H9 (cell line): Measurements from ENCODE around the gene KCNMB1. TPM values are rescaled to one million over a fixed set of nuclear protein-coding genes. Genes with fewer than 3 reads are reported as not detected.

Experiments used
- DNase-seq: peaks from one replicate; pipeline ENCODE4 v3.0.0-alpha.2; 2017
- H2AFZ ChIP-seq: one replicate; pipeline ENCODE4 v1.6.1; 2013; ENCODE audit warnings: mild to moderate bottlenecking, low read length, control low read depth, moderate library complexity
- H2AK5ac ChIP-seq: 2 replicates; pipeline ENCODE4 v1.6.1; 2013; ENCODE audit warnings: low read length, control low read depth, mixed read lengths; ENCODE audit not compliant: insufficient read length
- H2BK120ac ChIP-seq: one replicate; pipeline ENCODE4 v1.6.1; 2013; ENCODE audit warnings: low read depth, mild to moderate bottlenecking, low read length, control low read depth, inconsistent platforms; ENCODE audit not compliant: poor library complexity, severe bottlenecking
- H2BK12ac ChIP-seq: 2 replicates; pipeline ENCODE4 v1.6.1; 2013; ENCODE audit warnings: low read length, control low read depth, mixed read lengths, low read depth; ENCODE audit not compliant: insufficient read length
- H2BK15ac ChIP-seq: 2 replicates; pipeline ENCODE4 v1.6.1; 2013; ENCODE audit warnings: low read depth, low read length, control low read depth
- H2BK20ac ChIP-seq: one replicate; pipeline ENCODE4 v1.6.1; 2013; ENCODE audit warnings: low read depth, mild to moderate bottlenecking, low read length, control low read depth, inconsistent platforms; ENCODE audit not compliant: poor library complexity, severe bottlenecking
- H2BK5ac ChIP-seq: 2 replicates; pipeline ENCODE4 v1.6.1; 2013; ENCODE audit warnings: low read length, control low read depth, mixed read lengths; ENCODE audit not compliant: insufficient read length
- H3K14ac ChIP-seq: 2 replicates; pipeline ENCODE4 v1.6.1; 2013; ENCODE audit warnings: low read length, control low read depth; ENCODE audit not compliant: insufficient read depth
- H3K18ac ChIP-seq: 2 replicates; pipeline ENCODE4 v1.6.1; 2013; ENCODE audit warnings: low read depth, mild to moderate bottlenecking, mixed read lengths, low read length, control low read depth; ENCODE audit not compliant: insufficient read length
- H3K23ac ChIP-seq: 2 replicates; pipeline ENCODE4 v1.6.1; 2013; ENCODE audit warnings: low read length, control low read depth, mixed read lengths, low read depth; ENCODE audit not compliant: insufficient read length
- H3K23me2 ChIP-seq: 2 replicates; pipeline ENCODE4 v1.6.1; 2013; ENCODE audit warnings: low read depth, mild to moderate bottlenecking, mixed read lengths, low read length, control low read depth; ENCODE audit not compliant: insufficient read length, poor library complexity, severe bottlenecking
- H3K27ac ChIP-seq: 2 replicates; pipeline ENCODE4 v1.5.1; 2013; ENCODE audit warnings: low read length, control low read depth, mixed read lengths, low read depth; ENCODE audit not compliant: insufficient read length
- H3K27me3 ChIP-seq: 2 replicates; pipeline ENCODE4 v1.6.1; 2013; ENCODE audit warnings: low read length, control low read depth, inconsistent platforms; ENCODE audit not compliant: insufficient read depth
- H3K4ac ChIP-seq: 2 replicates; pipeline ENCODE4 v1.6.1; 2013; ENCODE audit warnings: low read depth, mild to moderate bottlenecking, control low read depth, inconsistent platforms, low read length, moderate library complexity
- H3K4me1 ChIP-seq: 2 replicates; pipeline ENCODE4 v1.6.1; 2013; ENCODE audit warnings: low read length, control low read depth, inconsistent platforms; ENCODE audit not compliant: insufficient read depth
- H3K4me2 ChIP-seq: 2 replicates; pipeline ENCODE4 v1.6.1; 2013; ENCODE audit warnings: low read length, control low read depth, mixed read lengths; ENCODE audit not compliant: insufficient read length, insufficient read depth
- H3K56ac ChIP-seq: 2 replicates; pipeline ENCODE4 v1.6.1; 2013; ENCODE audit warnings: low read depth, mild to moderate bottlenecking, mixed read lengths, low read length, control low read depth; ENCODE audit not compliant: insufficient read length
- H3K79me1 ChIP-seq: 2 replicates; pipeline ENCODE4 v1.6.1; 2013; ENCODE audit warnings: low read depth, mild to moderate bottlenecking, moderate library complexity, low read length, control low read depth, inconsistent platforms; ENCODE audit not compliant: insufficient read depth, poor library complexity, severe bottlenecking
- H3K79me2 ChIP-seq: 2 replicates; pipeline ENCODE4 v1.6.1; 2013; ENCODE audit warnings: low read length, control low read depth, inconsistent platforms; ENCODE audit not compliant: insufficient read depth
- H3K9ac ChIP-seq: 2 replicates; pipeline ENCODE4 v1.6.1; 2013; ENCODE audit warnings: low read length, control low read depth, mixed read lengths; ENCODE audit not compliant: insufficient read length; ENCODE audit errors: extremely low read depth
- H3K9me3 ChIP-seq: one replicate; pipeline ENCODE4 v1.6.1; 2013; ENCODE audit warnings: low read depth, low read length, inconsistent platforms; ENCODE audit not compliant: control insufficient read depth
- H3T11ph ChIP-seq: one replicate; pipeline ENCODE4 v1.6.1; 2013; ENCODE audit warnings: mild to moderate bottlenecking, low read length, control low read depth, inconsistent platforms
- H4K20me1 ChIP-seq: one replicate; pipeline ENCODE4 v1.6.1; 2013; ENCODE audit not compliant: control insufficient read depth, insufficient read length, insufficient read depth
- H4K5ac ChIP-seq: 2 replicates; pipeline ENCODE4 v1.6.1; 2013; ENCODE audit warnings: low read depth, mild to moderate bottlenecking, mixed read lengths, low read length, control low read depth; ENCODE audit not compliant: insufficient read length
- H4K8ac ChIP-seq: replicated peaks from 2 replicates; pipeline ENCODE4 v1.6.1; 2013; ENCODE audit warnings: low read length, control low read depth, mixed read lengths, low read depth; ENCODE audit not compliant: insufficient read length
- H4K91ac ChIP-seq: 2 replicates; pipeline ENCODE4 v1.6.1; 2013; ENCODE audit warnings: low read depth, mild to moderate bottlenecking, moderate library complexity, mixed read lengths, low read length, control low read depth; ENCODE audit not compliant: insufficient read length
- H3K27ac Mint-ChIP-seq, 3 experiments: 2 replicates in 2 of 3; 3 replicates in 1 of 3; pipeline ENCODE4 v1.8.0; 2020 to 2021; ENCODE audit warnings: mixed read lengths in 3 of 3, mild to moderate bottlenecking in 1 of 3, moderate library complexity in 1 of 3
- H3K27me3 Mint-ChIP-seq: 2 replicates; pipeline ENCODE4 v1.8.0; 2021; ENCODE audit warnings: low read depth, mild to moderate bottlenecking, moderate library complexity, mixed read lengths
- H3K36me3 Mint-ChIP-seq, 3 experiments: 2 replicates in 2 of 3; 3 replicates in 1 of 3; pipeline ENCODE4 v1.8.0; 2020 to 2021; ENCODE audit warnings: low read depth in 3 of 3, mixed read lengths in 3 of 3; ENCODE audit not compliant: insufficient read depth in 1 of 3
- H3K4me1 Mint-ChIP-seq, 2 experiments: 2 replicates each; pipeline ENCODE4 v1.8.0; 2020; ENCODE audit warnings: mixed read lengths in 2 of 2
- H3K4me3 Mint-ChIP-seq, 2 experiments: 2 replicates in 1 of 2; 3 replicates in 1 of 2; pipeline ENCODE4 v1.8.0; 2020 to 2021; ENCODE audit warnings: mild to moderate bottlenecking in 2 of 2, mixed read lengths in 2 of 2, moderate library complexity in 1 of 2
- H3K9me3 Mint-ChIP-seq, 2 experiments: 2 replicates in 1 of 2; 3 replicates in 1 of 2; pipeline ENCODE4 v1.8.0; 2020; ENCODE audit warnings: mild to moderate bottlenecking in 2 of 2, mixed read lengths in 2 of 2, moderate library complexity in 1 of 2
- CTCF ChIP-seq: fragments of 200-600 bp; sonication (generic); conservative IDR thresholded peaks from 3 replicates; pipeline ENCODE4 v1.8.0; 2021; ENCODE audit warnings: antibody characterized with exemption, mild to moderate bottlenecking
- WGBS: extraction: QIAGEN DNeasy Blood & Tissue Kit; methylation state at CpG from one replicate; pipeline ENCODE4 v1.1.7; 2013; ENCODE audit warnings: missing lambda C conversion rate, low lambda C conversion rate, mixed read lengths; ENCODE audit not compliant: insufficient read length; ENCODE audit errors: extremely low coverage; 5-methylcytosine and 5-hydroxymethylcytosine counted together
- total RNA-seq: library from RNA; stranded (reverse); gene quantifications from 2 replicates; pipeline ENCODE4 v1.2.1, GENCODE V29; 2021

The KCNMB1 gene
- total RNA-seq, 1 experiment from 2014 or later: 0.28 TPM

GRCh38 chr5:170366276-170366675, 22.9 kb downstream of the KCNMB1 start:
- no peaks in the 10 kb centered on the region for H3K9me3 Mint-ChIP-seq
- Histone ChIP-seq H2BK12ac (no peak overlapping the region), H3K9me3 (no peaks in the 10 kb centered on the region), H2BK15ac (no peak overlapping the region), H3K23ac (no peak overlapping the region), H3K27ac (no peak overlapping the region), H2BK20ac (no peak overlapping the region), H3T11ph (no peak overlapping the region), H3K79me1 (no peaks in the 10 kb centered on the region), H3K56ac (no peak overlapping the region), H4K91ac (no peak overlapping the region), H3K14ac (no peak overlapping the region), H3K79me2 (no peaks in the 10 kb centered on the region), H3K4me1 (no peaks in the 10 kb centered on the region), H4K8ac (no peak overlapping the region), H3K4ac (no peak overlapping the region), H2AK5ac (no peak overlapping the region), H3K9ac (no peak overlapping the region), H3K23me2 (no peaks in the 10 kb centered on the region), H3K18ac (no peak overlapping the region), H2AFZ (no peak overlapping the region), H3K27me3 (no peaks in the 10 kb centered on the region; the same call in 1 of the 2 replicates), H2BK120ac (no peak overlapping the region), H4K5ac (no peak overlapping the region), H3K4me2 (no peak overlapping the region), H2BK5ac (no peak overlapping the region), H4K20me1 (no peaks in the 10 kb centered on the region)
- no peak overlapping the region for H3K4me3 Mint-ChIP-seq
- no peak for TF ChIP-seq CTCF
- H3K36me3 Mint-ChIP-seq: no peaks in the 10 kb centered on the region; a peak in 1 of 7 replicates
- no peak overlapping the region for H3K27ac Mint-ChIP-seq
- DNase-seq: no peak
- H3K4me1 Mint-ChIP-seq: peaks cover 10 to 21% of the 10 kb centered on the region in 2 experiments
- no CpG with 5 or more reads among the region's 3 CpGs for WGBS
- peaks cover 5% of the 10 kb centered on the region for H3K27me3 Mint-ChIP-seq
